AG09319 (cell line): ENCODE results near the gene CDH4.

Experiments used
- DNase-seq: peaks from one replicate; pipeline ENCODE4 v3.0.0-alpha.2; 2010; ENCODE audit warnings: low read depth; ENCODE audit errors: extremely low read depth
- CTCF ChIP-seq: IDR thresholded peaks from 2 replicates; pipeline ENCODE4 v1.5.1; 2011; ENCODE audit warnings: low read depth, mild to moderate bottlenecking, inconsistent platforms, low read length, moderate library complexity

The CDH4 gene

GRCh38 chr20:61917474-61918145, 665.5 kb downstream of the CDH4 start:
- TF ChIP-seq CTCF = no peak
- DNase-seq = no peak

GRCh38 chr20:61918548-61918947, 666.5 kb downstream of the CDH4 start:
- no peak for DNase-seq
- TF ChIP-seq CTCF = no peak

GRCh38 chr20:61919239-61919638, 667.2 kb downstream of the CDH4 start:
- DNase-seq = no peak
- TF ChIP-seq CTCF = no peak

- TF ChIP-seq CTCF = no peak
- DNase-seq = no peak
Measured at GRCh38 chr20:61919675-61920365, 667.8 kb downstream of the CDH4 start.

- no peak for DNase-seq
- no peak for TF ChIP-seq CTCF
Measured at GRCh38 chr20:61922411-61922810, 670.4 kb downstream of the CDH4 start.

GRCh38 chr20:61922936-61923335, 670.9 kb downstream of the CDH4 start:
- no peak for DNase-seq
- no peak for TF ChIP-seq CTCF

GRCh38 chr20:61923371-61924166, 671.5 kb downstream of the CDH4 start:
- no peak for DNase-seq

More at GRCh38 chr20:61923371-61924166, 671.5 kb downstream of the CDH4 start:
- TF ChIP-seq CTCF = no peak
